ENCODE measurements around the gene ATP6V1D. TPM values are rescaled to one million over a fixed set of nuclear protein-coding genes. Genes with fewer than 3 reads are reported as not detected.

The ATP6V1D gene
- total and polyA plus RNA-seq, 9 of the 15 experiments (the other 6 are each of a cell fraction or from before 2014, with no cell fraction given), result 35.5 to 91.0 (median 50.0) TPM

DNA sequence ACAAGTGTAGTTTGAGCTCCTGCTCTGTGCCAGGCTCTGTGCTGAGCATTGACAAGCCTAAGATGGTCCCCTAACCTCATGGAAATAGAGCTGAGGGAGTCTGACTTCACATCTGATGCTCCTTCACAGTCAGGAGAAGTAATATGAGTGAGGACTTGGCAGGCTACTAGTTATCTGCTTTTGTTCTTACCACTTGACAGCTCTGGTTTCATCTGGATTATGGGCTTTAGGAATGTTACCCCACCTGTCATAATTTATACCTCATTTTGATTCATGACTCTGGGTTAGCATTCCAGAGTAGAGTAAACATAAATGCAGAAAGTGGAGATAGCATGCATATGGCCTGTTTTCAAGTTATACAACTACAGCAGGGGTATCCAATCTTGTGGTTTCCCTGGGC, 40.5 kb downstream of the ATP6V1D start (continued):
- TF ChIP-seq HSF4 (CRISPR knock-in tag; IDR thresholded peaks at IDR 0.05; ENCODE audit: borderline replicate concordance), result no peak

DNA sequence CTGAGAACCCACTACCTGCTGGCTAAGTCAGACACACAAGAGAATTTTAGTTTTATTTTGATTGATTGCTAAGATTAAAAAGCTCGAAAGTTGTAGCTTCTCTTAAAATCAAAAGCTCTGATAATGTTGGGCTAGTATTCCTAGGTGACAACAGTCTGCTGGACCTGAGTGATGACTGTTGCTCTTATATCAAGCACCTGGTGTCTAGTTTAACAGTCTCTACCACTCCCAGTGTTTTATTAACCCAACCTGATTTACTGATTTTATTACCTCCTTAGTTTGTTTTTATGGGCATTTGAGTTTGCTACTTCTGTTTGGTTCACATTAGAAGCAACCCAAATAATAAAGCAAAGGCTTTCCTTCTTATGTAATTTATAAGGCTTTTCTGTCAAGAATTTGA, 41.8 kb downstream of the ATP6V1D start:
- no peaks in the 10 kb centered on the region for H3K9me1 ChIP-seq (ENCODE audit: control insufficient read depth, insufficient read depth, low read length)
- H3K4me3 ChIP-seq, result no peak overlapping the region
- in situ Hi-C loops (cut with MboI) (no loop called here), intact Hi-C loops (cut with micrococcal nuclease) (no loop called here)
- no peak overlapping the region for H3K9ac ChIP-seq (ENCODE audit: insufficient read depth in 1 of 2, low read depth in 2 of 2, low read length in 2 of 2)
- ChIA-PET CTCF (ENCODE audit: low intra/inter-chr PET ratio) (no interaction called here), POLR2A (no interaction called here)
- DNase-seq (ENCODE audit: extremely low read depth in 1 of 4, low spot score in 3 of 4) (no peak), ATAC-seq (no peak), FAIRE-seq (no peak)
- no peak overlapping the region for H3K4me2 ChIP-seq (ENCODE audit: insufficient read depth, low read length)
- no peaks in the 10 kb centered on the region for H3K4me1 ChIP-seq (replicated peaks in 1 of 2; ENCODE audit: control insufficient read depth in 2 of 2, insufficient read depth in 2 of 2, low read length in 2 of 2)
- WGBS (ENCODE audit: insufficient coverage, low coverage, missing lambda C conversion rate), result 67% methylated on average over 1 of the region's 1 CpG
- no peaks in the 10 kb centered on the region for H3K9me3 ChIP-seq (replicated peaks; ENCODE audit: control insufficient read depth, insufficient read depth, low read depth, low read length)
- H4K20me1 ChIP-seq (replicated peaks; ENCODE audit: control insufficient read depth, insufficient read depth, low read length), result no peaks in the 10 kb centered on the region
- no TSS peak for BruUV-seq (replicated peaks)
- no peak overlapping the region for H2AFZ ChIP-seq (ENCODE audit: low read depth, low read length)
- H3K27me3 ChIP-seq (ENCODE audit: control insufficient read depth in 2 of 2, insufficient read depth in 2 of 2, low read length in 2 of 2), result no peaks in the 10 kb centered on the region
- peaks cover 10% of the 10 kb centered on the region; the same call in 2 of the 3 replicates for H3K36me3 ChIP-seq (ENCODE audit: control insufficient read depth, insufficient read depth, low read length)
- H3K27ac ChIP-seq (ENCODE audit: extremely low read depth, low read depth, low read length), result no peak overlapping the region
- no peaks in the 10 kb centered on the region for H3K79me2 ChIP-seq (ENCODE audit: control insufficient read depth, insufficient read depth, low read length)
- TF ChIP-seq, protein P1, sequence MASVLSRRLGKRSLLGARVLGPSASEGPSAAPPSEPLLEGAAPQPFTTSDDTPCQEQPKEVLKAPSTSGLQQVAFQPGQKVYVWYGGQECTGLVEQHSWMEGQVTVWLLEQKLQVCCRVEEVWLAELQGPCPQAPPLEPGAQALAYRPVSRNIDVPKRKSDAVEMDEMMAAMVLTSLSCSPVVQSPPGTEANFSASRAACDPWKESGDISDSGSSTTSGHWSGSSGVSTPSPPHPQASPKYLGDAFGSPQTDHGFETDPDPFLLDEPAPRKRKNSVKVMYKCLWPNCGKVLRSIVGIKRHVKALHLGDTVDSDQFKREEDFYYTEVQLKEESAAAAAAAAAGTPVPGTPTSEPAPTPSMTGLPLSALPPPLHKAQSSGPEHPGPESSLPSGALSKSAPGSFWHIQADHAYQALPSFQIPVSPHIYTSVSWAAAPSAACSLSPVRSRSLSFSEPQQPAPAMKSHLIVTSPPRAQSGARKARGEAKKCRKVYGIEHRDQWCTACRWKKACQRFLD (CRISPR knock-in tag; IDR thresholded peaks at IDR 0.05), result no peak
- TF ChIP-seq, protein P2, sequence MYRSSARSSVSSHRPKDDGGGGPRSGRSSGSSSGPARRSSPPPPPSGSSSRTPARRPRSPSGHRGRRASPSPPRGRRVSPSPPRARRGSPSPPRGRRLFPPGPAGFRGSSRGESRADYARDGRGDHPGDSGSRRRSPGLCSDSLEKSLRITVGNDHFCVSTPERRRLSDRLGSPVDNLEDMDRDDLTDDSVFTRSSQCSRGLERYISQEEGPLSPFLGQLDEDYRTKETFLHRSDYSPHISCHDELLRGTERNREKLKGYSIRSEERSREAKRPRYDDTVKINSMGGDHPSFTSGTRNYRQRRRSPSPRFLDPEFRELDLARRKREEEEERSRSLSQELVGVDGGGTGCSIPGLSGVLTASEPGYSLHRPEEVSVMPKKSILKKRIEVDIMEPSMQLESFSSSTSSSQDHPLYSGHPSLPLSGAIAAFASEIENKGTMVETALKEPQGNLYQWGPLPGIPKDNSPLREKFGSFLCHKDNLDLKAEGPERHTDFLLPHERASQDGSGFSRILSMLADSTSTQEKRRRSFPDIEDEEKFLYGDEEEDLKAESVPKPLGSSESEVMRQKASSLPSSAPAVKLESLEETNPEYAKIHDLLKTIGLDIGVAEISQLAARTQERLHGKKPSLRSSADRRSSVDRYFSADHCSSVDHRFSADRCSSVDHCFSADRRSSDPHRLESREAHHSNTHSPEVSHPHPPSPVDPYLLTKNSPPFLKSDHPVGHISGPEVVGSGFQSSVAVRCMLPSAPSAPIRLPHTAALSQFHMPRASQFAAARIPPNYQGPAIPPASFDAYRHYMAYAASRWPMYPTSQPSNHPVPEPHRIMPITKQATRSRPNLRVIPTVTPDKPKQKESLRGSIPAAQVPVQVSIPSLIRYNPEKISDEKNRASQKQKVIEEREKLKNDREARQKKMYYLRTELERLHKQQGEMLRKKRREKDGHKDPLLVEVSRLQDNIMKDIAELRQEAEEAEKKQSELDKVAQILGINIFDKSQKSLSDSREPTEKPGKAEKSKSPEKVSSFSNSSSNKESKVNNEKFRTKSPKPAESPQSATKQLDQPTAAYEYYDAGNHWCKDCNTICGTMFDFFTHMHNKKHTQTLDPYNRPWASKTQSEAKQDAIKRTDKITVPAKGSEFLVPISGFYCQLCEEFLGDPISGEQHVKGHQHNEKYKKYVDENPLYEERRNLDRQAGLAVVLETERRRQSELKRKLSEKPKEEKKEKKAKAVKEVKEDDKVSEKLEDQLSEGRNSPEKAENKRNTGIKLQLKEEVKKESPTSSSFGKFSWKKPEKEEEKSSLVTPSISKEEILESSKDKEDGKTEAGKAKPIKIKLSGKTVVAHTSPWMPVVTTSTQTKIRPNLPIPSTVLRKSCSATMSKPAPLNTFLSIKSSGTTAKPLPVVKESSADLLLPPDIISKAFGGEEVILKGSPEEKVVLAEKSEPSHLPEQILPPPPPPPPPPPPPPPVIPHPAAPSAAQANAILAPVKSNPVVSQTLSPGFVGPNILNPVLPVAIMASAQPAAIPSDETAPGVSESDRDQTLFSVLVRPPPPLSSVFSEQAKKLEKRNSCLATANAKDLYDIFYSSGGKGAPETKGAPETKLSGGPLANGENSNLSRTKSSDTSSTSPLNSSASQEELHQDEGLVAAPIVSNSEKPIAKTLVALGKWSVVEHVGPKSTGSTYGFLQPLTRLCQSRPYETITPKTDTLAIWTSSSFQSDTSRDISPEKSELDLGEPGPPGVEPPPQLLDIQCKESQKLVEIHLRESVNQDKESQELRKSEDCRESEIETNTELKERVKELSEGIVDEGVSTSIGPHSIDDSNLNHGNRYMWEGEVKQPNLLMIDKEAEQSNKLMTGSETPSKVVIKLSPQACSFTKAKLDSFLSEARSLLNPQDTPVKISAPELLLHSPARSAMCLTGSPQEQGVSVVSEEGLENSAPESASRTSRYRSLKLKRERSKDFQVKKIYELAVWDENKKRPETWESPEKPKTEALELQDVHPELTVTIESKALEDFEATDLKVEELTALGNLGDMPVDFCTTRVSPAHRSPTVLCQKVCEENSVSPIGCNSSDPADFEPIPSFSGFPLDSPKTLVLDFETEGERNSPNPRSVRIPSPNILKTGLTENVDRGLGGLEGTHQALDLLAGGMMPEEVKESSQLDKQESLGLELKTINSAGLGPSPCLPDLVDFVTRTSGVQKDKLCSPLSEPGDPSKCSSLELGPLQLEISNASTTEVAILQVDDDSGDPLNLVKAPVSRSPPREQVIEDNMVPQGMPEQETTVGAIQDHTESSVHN (IDR thresholded peaks at IDR 0.05; ENCODE audit: borderline replicate concordance in 1 of 2, low read depth in 1 of 2), result no peak
- TF ChIP-seq, protein P3, sequence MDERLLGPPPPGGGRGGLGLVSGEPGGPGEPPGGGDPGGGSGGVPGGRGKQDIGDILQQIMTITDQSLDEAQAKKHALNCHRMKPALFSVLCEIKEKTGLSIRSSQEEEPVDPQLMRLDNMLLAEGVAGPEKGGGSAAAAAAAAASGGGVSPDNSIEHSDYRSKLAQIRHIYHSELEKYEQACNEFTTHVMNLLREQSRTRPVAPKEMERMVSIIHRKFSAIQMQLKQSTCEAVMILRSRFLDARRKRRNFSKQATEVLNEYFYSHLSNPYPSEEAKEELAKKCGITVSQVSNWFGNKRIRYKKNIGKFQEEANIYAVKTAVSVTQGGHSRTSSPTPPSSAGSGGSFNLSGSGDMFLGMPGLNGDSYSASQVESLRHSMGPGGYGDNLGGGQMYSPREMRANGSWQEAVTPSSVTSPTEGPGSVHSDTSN (CRISPR knock-in tag; IDR thresholded peaks at IDR 0.05; ENCODE audit: low read depth), result no peak
- TF ChIP-seq, protein P3 (tag; conservative IDR thresholded peaks at IDR 0.05; ENCODE audit: low read depth), result no peak
- TF ChIP-seq XRCC4 (IDR thresholded peaks at IDR 0.05; ENCODE audit: extremely low read depth, insufficient read depth, insufficient read length), result no peak

Measured in K562 (cell line).